Posterior vena cava (tissue), 2 donors: ENCODE measurements around the gene RAB30. TPM values are rescaled to one million over a fixed set of nuclear protein-coding genes. Genes with fewer than 3 reads are reported as not detected.

ENCODE experiments used
- DNase-seq: peaks from one replicate; pipeline ENCODE4 v3.0.0-alpha.2; 2020; ENCODE audit warnings: low spot score
- intact Hi-C, 2 donors: fragments of 100-400 bp; cut with DNase I; formaldehyde crosslinking; loops; one replicate each; pipeline versions ENCODE4 v1.14.1 to v1.14.2; 2022 to 2023
- total RNA-seq, 2 donors: library from RNA; stranded (reverse); fragmentation: NEBNext Ultra II Directional; extraction: Animal tissue kit (Norgen Biotek cat#: 25700); gene quantifications; one replicate each; pipeline ENCODE4 v1.2.1, GENCODE V29; 2021
- donor health status: DM: yes; HTN: yes; CAD: no.
- donor health status: DM: yes; HTN: yes; CAD: no.

The RAB30 gene
- total RNA-seq, 2 donors from 2014 or later = 22.1 to 27.9 TPM

GRCh38 chr11:83044958-83045712 is 26.6 kb downstream of the RAB30 start:
- no peak for DNase-seq
- intact Hi-C loops = no loop called here

GRCh38 chr11:83042964-83043711 is 28.6 kb downstream of the RAB30 start:
- DNase-seq = no peak
- intact Hi-C loops = no loop called here

GRCh38 chr11:83041126-83041525 is 30.6 kb downstream of the RAB30 start:
- DNase-seq = no peak
- intact Hi-C loops = no loop called here

GRCh38 chr11:83039566-83039965 is 32.1 kb downstream of the RAB30 start:
- intact Hi-C loops = no loop called here
- DNase-seq = no peak

- intact Hi-C loops = no loop called here
- no peak for DNase-seq
Observed at GRCh38 chr11:83037877-83038276, 33.8 kb downstream of the RAB30 start.

- DNase-seq = no peak
- intact Hi-C loops = no loop called here
Observed at GRCh38 chr11:83036701-83037100, 35.0 kb downstream of the RAB30 start.

- DNase-seq = no peak
- intact Hi-C loops = no loop called here
Observed at GRCh38 chr11:83035070-83035854, 36.4 kb downstream of the RAB30 start.

- no peak for DNase-seq
- intact Hi-C loops = no loop called here
Observed at GRCh38 chr11:83034673-83035014, 37.1 kb downstream of the RAB30 start.

- intact Hi-C loops = no loop called here
- no peak for DNase-seq
Observed at GRCh38 chr11:83033972-83034672, 37.6 kb downstream of the RAB30 start.

GRCh38 chr11:83033371-83033770 is 38.3 kb downstream of the RAB30 start:
- intact Hi-C loops = no loop called here
- no peak for DNase-seq

GRCh38 chr11:83031127-83031526 is 40.6 kb downstream of the RAB30 start:
- intact Hi-C loops = no loop called here
- DNase-seq = no peak

- intact Hi-C loops = no loop called here
- DNase-seq = no peak
Observed at GRCh38 chr11:83027794-83028193, 43.9 kb downstream of the RAB30 start.

GRCh38 chr11:83027289-83027688 is 44.4 kb downstream of the RAB30 start:
- intact Hi-C loops = no loop called here
- no peak for DNase-seq

- intact Hi-C loops = no loop called here
- DNase-seq = no peak
Observed at GRCh38 chr11:83026229-83026628, 45.5 kb downstream of the RAB30 start.

GRCh38 chr11:83025267-83025704 is 46.4 kb downstream of the RAB30 start:
- intact Hi-C loops = no loop called here
- no peak for DNase-seq

- no peak for DNase-seq
- intact Hi-C loops = no loop called here
Observed at GRCh38 chr11:83024270-83024854, 47.3 kb downstream of the RAB30 start.

- intact Hi-C loops = no loop called here
- DNase-seq = no peak
Observed at GRCh38 chr11:83023410-83023809, 48.3 kb downstream of the RAB30 start.

GRCh38 chr11:83021780-83022125 is 49.9 kb downstream of the RAB30 start:
- intact Hi-C loops = no loop called here
- no peak for DNase-seq
